Measurements from ENCODE around the gene C1orf105. TPM values are rescaled to one million over a fixed set of nuclear protein-coding genes. Genes with fewer than 3 reads are reported as not detected.

Gene C1orf105
- total and polyA plus RNA-seq, 4 donors = 0.16 TPM; not detected in 3

- DNase-seq (ENCODE audit: low spot score) = no peak
- Histone ChIP-seq H3K36me3 (ENCODE audit: control insufficient read depth in 4 of 4, insufficient read depth in 3 of 4, low read depth in 1 of 4, low read length in 3 of 4) (no peaks in the 10 kb centered on the region), H3K4me1 (ENCODE audit: control insufficient read depth in 4 of 4, insufficient read depth in 4 of 4, low read length in 3 of 4) (no peaks in the 10 kb centered on the region), H3K9me3 (ENCODE audit: control insufficient read depth in 4 of 4, low read length in 3 of 4) (no peaks in the 10 kb centered on the region), H3K4me3 (ENCODE audit: low read depth in 1 of 3, low read length in 3 of 3) (no peak overlapping the region), H3K27me3 (ENCODE audit: control insufficient read depth in 4 of 4, insufficient read depth in 4 of 4, low read length in 3 of 4) (no peaks in the 10 kb centered on the region), H3K9ac (ENCODE audit: low read depth in 1 of 2, low read length in 2 of 2) (no peak overlapping the region), H3K27ac (ENCODE audit: low read depth in 1 of 2, low read length in 2 of 2) (no peak overlapping the region)
- TF ChIP-seq, protein P1, sequence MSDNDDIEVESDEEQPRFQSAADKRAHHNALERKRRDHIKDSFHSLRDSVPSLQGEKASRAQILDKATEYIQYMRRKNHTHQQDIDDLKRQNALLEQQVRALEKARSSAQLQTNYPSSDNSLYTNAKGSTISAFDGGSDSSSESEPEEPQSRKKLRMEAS (IDR thresholded peaks at IDR 0.05) = no peak
- TF ChIP-seq CTCF (IDR thresholded peaks at IDR 0.05; ENCODE audit: low read depth, low read length, missing input control) (no peak), FOXA2 (IDR thresholded peaks at IDR 0.05) (no peak)
These were observed 19.0 kb upstream of the C1orf105 start for GRCh38 chr1:172401477-172401876.

GRCh38 chr1:172401892-172402291, 18.6 kb upstream of the C1orf105 start:
- H3K9ac ChIP-seq (ENCODE audit: low read depth in 1 of 2, low read length in 2 of 2) = no peak overlapping the region
- no peak overlapping the region for H3K4me3 ChIP-seq (ENCODE audit: low read depth in 1 of 3, low read length in 3 of 3)
- no peaks in the 10 kb centered on the region for H3K9me3 ChIP-seq (ENCODE audit: control insufficient read depth in 4 of 4, low read length in 3 of 4)
- H3K27me3 ChIP-seq (ENCODE audit: control insufficient read depth in 4 of 4, insufficient read depth in 4 of 4, low read length in 3 of 4) = no peaks in the 10 kb centered on the region
- H3K27ac ChIP-seq (ENCODE audit: low read depth in 1 of 2, low read length in 2 of 2) = no peak overlapping the region
- 85% methylated on average over 5 of the region's 5 CpGs for WGBS
- no peak for DNase-seq (ENCODE audit: low spot score)
- TF ChIP-seq, protein P2, sequence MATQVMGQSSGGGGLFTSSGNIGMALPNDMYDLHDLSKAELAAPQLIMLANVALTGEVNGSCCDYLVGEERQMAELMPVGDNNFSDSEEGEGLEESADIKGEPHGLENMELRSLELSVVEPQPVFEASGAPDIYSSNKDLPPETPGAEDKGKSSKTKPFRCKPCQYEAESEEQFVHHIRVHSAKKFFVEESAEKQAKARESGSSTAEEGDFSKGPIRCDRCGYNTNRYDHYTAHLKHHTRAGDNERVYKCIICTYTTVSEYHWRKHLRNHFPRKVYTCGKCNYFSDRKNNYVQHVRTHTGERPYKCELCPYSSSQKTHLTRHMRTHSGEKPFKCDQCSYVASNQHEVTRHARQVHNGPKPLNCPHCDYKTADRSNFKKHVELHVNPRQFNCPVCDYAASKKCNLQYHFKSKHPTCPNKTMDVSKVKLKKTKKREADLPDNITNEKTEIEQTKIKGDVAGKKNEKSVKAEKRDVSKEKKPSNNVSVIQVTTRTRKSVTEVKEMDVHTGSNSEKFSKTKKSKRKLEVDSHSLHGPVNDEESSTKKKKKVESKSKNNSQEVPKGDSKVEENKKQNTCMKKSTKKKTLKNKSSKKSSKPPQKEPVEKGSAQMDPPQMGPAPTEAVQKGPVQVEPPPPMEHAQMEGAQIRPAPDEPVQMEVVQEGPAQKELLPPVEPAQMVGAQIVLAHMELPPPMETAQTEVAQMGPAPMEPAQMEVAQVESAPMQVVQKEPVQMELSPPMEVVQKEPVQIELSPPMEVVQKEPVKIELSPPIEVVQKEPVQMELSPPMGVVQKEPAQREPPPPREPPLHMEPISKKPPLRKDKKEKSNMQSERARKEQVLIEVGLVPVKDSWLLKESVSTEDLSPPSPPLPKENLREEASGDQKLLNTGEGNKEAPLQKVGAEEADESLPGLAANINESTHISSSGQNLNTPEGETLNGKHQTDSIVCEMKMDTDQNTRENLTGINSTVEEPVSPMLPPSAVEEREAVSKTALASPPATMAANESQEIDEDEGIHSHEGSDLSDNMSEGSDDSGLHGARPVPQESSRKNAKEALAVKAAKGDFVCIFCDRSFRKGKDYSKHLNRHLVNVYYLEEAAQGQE (IDR thresholded peaks at IDR 0.05) = no peak
- no peak for TF ChIP-seq TAF1 (conservative IDR thresholded peaks at IDR 0.05)
- no peak for TF ChIP-seq GABPA (IDR thresholded peaks at IDR 0.05 in 1 of 2, conservative IDR thresholded peaks at IDR 0.05 in 1 of 2)
- no peak for TF ChIP-seq ZBTB33 (IDR thresholded peaks at IDR 0.05)
- TF ChIP-seq CTCF (IDR thresholded peaks at IDR 0.05; ENCODE audit: low read depth, low read length, missing input control) = no peak
- TF ChIP-seq FOXA1 (IDR thresholded peaks at IDR 0.05) = no peak
- TF ChIP-seq YY1 (IDR thresholded peaks at IDR 0.05) = no peak
- no peak for TF ChIP-seq JUND (IDR thresholded peaks at IDR 0.05)
- TF ChIP-seq HNF4A (conservative IDR thresholded peaks at IDR 0.05) = no peak
- TF ChIP-seq NR2F2 (IDR thresholded peaks at IDR 0.05) = no peak
- no peak for TF ChIP-seq SP1 (IDR thresholded peaks at IDR 0.05)
- TF ChIP-seq, protein P1 (IDR thresholded peaks at IDR 0.05) = no peak
- TF ChIP-seq ATF3 (IDR thresholded peaks at IDR 0.05) = no peak
- no peak for TF ChIP-seq FOXA2 (IDR thresholded peaks at IDR 0.05)
- no peak for TF ChIP-seq RAD21 (IDR thresholded peaks at IDR 0.05)
- TF ChIP-seq HNF4G (IDR thresholded peaks at IDR 0.05) = no peak
- no peak for TF ChIP-seq EGR1 (IDR thresholded peaks at IDR 0.05; ENCODE audit: low read depth in 2 of 2)
- TF ChIP-seq RXRA (IDR thresholded peaks at IDR 0.05) = no peak
- H3K36me3 ChIP-seq (ENCODE audit: control insufficient read depth in 4 of 4, insufficient read depth in 3 of 4, low read depth in 1 of 4, low read length in 3 of 4) = no peaks in the 10 kb centered on the region
- no peaks in the 10 kb centered on the region for H3K4me1 ChIP-seq (ENCODE audit: control insufficient read depth in 4 of 4, insufficient read depth in 4 of 4, low read length in 3 of 4)
